HepG2 (cell line): ENCODE data around the gene SPATA25. TPM values are rescaled to one million over a fixed set of nuclear protein-coding genes. Genes with fewer than 3 reads are reported as not detected.

Experiments
- CBX2 ChIP-seq, 2 experiments: fragments of 200-600 bp in 1 of 2; sonication (generic); formaldehyde crosslinking in 1 of 2; IDR thresholded peaks; 2 replicates each; pipeline versions ENCODE4 v1.7.0 to v1.8.1; 2018 to 2022; ENCODE audit warnings: low read depth in 2 of 2, low read length in 1 of 2, mild to moderate bottlenecking in 1 of 2, missing genetic modification reagents in 1 of 2
- CHCHD3 ChIP-seq: sonication (generic); formaldehyde crosslinking; IDR thresholded peaks from 2 replicates; pipeline ENCODE4 v1.8.0; 2022; ENCODE audit warnings: mild to moderate bottlenecking, missing genetic modification reagents, moderate library complexity
- CREBL2 ChIP-seq: sonication (generic); formaldehyde crosslinking; IDR thresholded peaks from 2 replicates; pipeline ENCODE4 v1.8.1; 2023; ENCODE audit warnings: missing genetic modification reagents, mild to moderate bottlenecking, borderline replicate concordance
- GATA4 ChIP-seq: sonication (generic); IDR thresholded peaks from 2 replicates; pipeline ENCODE4 v1.6.1; 2016; ENCODE audit warnings: antibody characterized with exemption, low read depth, borderline replicate concordance
- HNRNPL ChIP-seq: fragments of 200-400 bp; formaldehyde crosslinking; IDR thresholded peaks from 2 replicates; pipeline ENCODE4 v1.6.1; 2017; ENCODE audit warnings: mild to moderate bottlenecking, low read depth, low read length
- MIXL1 ChIP-seq: IDR thresholded peaks from 2 replicates; pipeline ENCODE4 v1.6.1; 2016
- PPARG ChIP-seq: conservative IDR thresholded peaks from 2 replicates; pipeline ENCODE4 v1.6.1; 2016; ENCODE audit warnings: missing biosample characterization, missing genetic modification reagents
- PRPF4 ChIP-seq: fragments of 200-400 bp; formaldehyde crosslinking; IDR thresholded peaks from 2 replicates; pipeline ENCODE4 v1.6.1; 2016; ENCODE audit warnings: low read length, low read depth; ENCODE audit not compliant: poor library complexity, severe bottlenecking
- SMAD9 ChIP-seq: sonication (generic); formaldehyde crosslinking; IDR thresholded peaks from 2 replicates; pipeline ENCODE4 v1.5.1; 2020; ENCODE audit warnings: mild to moderate bottlenecking, missing genetic modification reagents
- SOX5 ChIP-seq: IDR thresholded peaks from 2 replicates; pipeline ENCODE4 v1.6.1; 2016; ENCODE audit warnings: borderline replicate concordance
- SP140L ChIP-seq: sonication (generic); formaldehyde crosslinking; IDR thresholded peaks from 2 replicates; pipeline ENCODE4 v1.4.0; 2020; ENCODE audit warnings: missing genetic modification reagents, borderline replicate concordance
- TCF7L2 ChIP-seq: IDR thresholded peaks from 2 replicates; pipeline ENCODE4 v1.6.1; 2011; ENCODE audit warnings: mild to moderate bottlenecking, low read depth, low read length, moderate library complexity
- ZBTB8A ChIP-seq: sonication (generic); formaldehyde crosslinking; IDR thresholded peaks from 2 replicates; pipeline ENCODE4 v1.4.0; 2020; ENCODE audit warnings: mild to moderate bottlenecking, low read depth, missing genetic modification reagents, borderline replicate concordance
- ZFP90 ChIP-seq: sonication (generic); formaldehyde crosslinking; IDR thresholded peaks from 2 replicates; pipeline ENCODE4 v1.8.0; 2022; ENCODE audit warnings: missing genetic modification reagents, mild to moderate bottlenecking, inconsistent platforms, borderline replicate concordance
- ZNF335 ChIP-seq: sonication (generic); formaldehyde crosslinking; IDR thresholded peaks from 2 replicates; pipeline ENCODE4 v1.4.0; 2020; ENCODE audit warnings: missing genetic modification reagents
- ZNF367 ChIP-seq: sonication (generic); formaldehyde crosslinking; IDR thresholded peaks from 2 replicates; pipeline ENCODE4 v1.4.0; 2020; ENCODE audit warnings: missing genetic modification reagents, borderline replicate concordance
- ZNF546 ChIP-seq: sonication (generic); formaldehyde crosslinking; conservative IDR thresholded peaks from 2 replicates; pipeline ENCODE4 v1.8.1; 2023; ENCODE audit warnings: mild to moderate bottlenecking, missing genetic modification reagents
- ZNF879 ChIP-seq: sonication (generic); formaldehyde crosslinking; IDR thresholded peaks from 2 replicates; pipeline ENCODE4 v1.8.1; 2023; ENCODE audit warnings: missing genetic modification reagents
- polyA plus RNA-seq, 8 experiments: library from polyadenylated mRNA; depleted of rRNA in 3 of 8; stranded (reverse) in 7 of 8; unstranded in 1 of 8; fragments of >200 nt; fragmentation: Illumina TruSeq in 4 of 8; extraction: Trizol in 4 of 8; gene quantifications; 2 replicates each; pipeline versions ENCODE4 v1.2.1 to v1.2.3, GENCODE V29; 2011 to 2016; ENCODE audit warnings: low read depth in 4 of 8, missing spikeins in 1 of 8, mixed read lengths in 1 of 8; ENCODE audit not compliant: insufficient read depth in 1 of 8
- total RNA-seq, 5 experiments: library from RNA; depleted of rRNA; stranded (reverse); fragments of >200 nt; fragmentation: Illumina TruSeq; extraction: Trizol; gene quantifications; 2 replicates each; pipeline ENCODE4 v1.2.3, GENCODE V29; 2016; ENCODE audit warnings: low read depth in 1 of 5
- TF ChIP-seq, protein P1 (sequence below): sonication (generic); formaldehyde crosslinking; IDR thresholded peaks from 2 replicates; pipeline ENCODE4 v1.9.0; 2021; ENCODE audit warnings: mild to moderate bottlenecking, missing genetic modification reagents
- TF ChIP-seq, protein P2 (sequence below): sonication (generic); formaldehyde crosslinking; IDR thresholded peaks from 2 replicates; pipeline ENCODE4 v1.4.0; 2020; ENCODE audit warnings: missing genetic modification reagents, mild to moderate bottlenecking, borderline replicate concordance

Gene SPATA25
- total and polyA plus RNA-seq, 2 of the 13 experiments (the other 11 are each of a cell fraction or from before 2014, with no cell fraction given) = 4.8 to 7.6 TPM

- TF ChIP-seq, protein P1, sequence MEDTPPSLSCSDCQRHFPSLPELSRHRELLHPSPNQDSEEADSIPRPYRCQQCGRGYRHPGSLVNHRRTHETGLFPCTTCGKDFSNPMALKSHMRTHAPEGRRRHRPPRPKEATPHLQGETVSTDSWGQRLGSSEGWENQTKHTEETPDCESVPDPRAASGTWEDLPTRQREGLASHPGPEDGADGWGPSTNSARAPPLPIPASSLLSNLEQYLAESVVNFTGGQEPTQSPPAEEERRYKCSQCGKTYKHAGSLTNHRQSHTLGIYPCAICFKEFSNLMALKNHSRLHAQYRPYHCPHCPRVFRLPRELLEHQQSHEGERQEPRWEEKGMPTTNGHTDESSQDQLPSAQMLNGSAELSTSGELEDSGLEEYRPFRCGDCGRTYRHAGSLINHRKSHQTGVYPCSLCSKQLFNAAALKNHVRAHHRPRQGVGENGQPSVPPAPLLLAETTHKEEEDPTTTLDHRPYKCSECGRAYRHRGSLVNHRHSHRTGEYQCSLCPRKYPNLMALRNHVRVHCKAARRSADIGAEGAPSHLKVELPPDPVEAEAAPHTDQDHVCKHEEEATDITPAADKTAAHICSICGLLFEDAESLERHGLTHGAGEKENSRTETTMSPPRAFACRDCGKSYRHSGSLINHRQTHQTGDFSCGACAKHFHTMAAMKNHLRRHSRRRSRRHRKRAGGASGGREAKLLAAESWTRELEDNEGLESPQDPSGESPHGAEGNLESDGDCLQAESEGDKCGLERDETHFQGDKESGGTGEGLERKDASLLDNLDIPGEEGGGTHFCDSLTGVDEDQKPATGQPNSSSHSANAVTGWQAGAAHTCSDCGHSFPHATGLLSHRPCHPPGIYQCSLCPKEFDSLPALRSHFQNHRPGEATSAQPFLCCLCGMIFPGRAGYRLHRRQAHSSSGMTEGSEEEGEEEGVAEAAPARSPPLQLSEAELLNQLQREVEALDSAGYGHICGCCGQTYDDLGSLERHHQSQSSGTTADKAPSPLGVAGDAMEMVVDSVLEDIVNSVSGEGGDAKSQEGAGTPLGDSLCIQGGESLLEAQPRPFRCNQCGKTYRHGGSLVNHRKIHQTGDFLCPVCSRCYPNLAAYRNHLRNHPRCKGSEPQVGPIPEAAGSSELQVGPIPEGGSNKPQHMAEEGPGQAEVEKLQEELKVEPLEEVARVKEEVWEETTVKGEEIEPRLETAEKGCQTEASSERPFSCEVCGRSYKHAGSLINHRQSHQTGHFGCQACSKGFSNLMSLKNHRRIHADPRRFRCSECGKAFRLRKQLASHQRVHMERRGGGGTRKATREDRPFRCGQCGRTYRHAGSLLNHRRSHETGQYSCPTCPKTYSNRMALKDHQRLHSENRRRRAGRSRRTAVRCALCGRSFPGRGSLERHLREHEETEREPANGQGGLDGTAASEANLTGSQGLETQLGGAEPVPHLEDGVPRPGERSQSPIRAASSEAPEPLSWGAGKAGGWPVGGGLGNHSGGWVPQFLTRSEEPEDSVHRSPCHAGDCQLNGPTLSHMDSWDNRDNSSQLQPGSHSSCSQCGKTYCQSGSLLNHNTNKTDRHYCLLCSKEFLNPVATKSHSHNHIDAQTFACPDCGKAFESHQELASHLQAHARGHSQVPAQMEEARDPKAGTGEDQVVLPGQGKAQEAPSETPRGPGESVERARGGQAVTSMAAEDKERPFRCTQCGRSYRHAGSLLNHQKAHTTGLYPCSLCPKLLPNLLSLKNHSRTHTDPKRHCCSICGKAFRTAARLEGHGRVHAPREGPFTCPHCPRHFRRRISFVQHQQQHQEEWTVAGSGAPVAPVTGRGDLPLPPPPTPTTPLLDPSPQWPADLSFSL = no peak
- TF ChIP-seq PRPF4 (no peak), ZBTB8A (CRISPR knock-in tag) (peak; percentile 75; the same call in 1 of the 2 replicates), ZNF367 (CRISPR knock-in tag) (0 out of 2 replicates have a peak, but pooled peaks have one; percentile 22), ZNF546 (peak; percentile 81; the same call in 1 of the 2 replicates), SOX5 (CRISPR knock-in tag) (peak; percentile 48; the same call in 1 of the 2 replicates), GATA4 (peak; percentile 48), ZNF335 (peak; percentile 86; the same call in 1 of the 2 replicates), CHCHD3 (no peak), PPARG (peak; percentile 58), SP140L (CRISPR knock-in tag) (no peak; the same call in none of the 2 replicates), CREBL2 (CRISPR knock-in tag) (no peak; the same call in 1 of the 2 replicates), ZNF879 (peak; percentile 95; the same call in 1 of the 2 replicates), HNRNPL (peak; percentile 72; the same call in 1 of the 2 replicates), ZFP90 (no peak; the same call in 1 of the 2 replicates), CBX2 (IDR thresholded peaks at IDR 0.05; ENCODE audit: low read depth, low read length) (no peak), CBX2 (CRISPR knock-in tag; IDR thresholded peaks at IDR 0.05; ENCODE audit: low read depth) (no peak), SMAD9 (CRISPR knock-in tag) (0 out of 2 replicates have a peak, but pooled peaks have one; percentile 86), TCF7L2 (no peak), MIXL1 (CRISPR knock-in tag) (peak; percentile 79; the same call in 1 of the 2 replicates)
- TF ChIP-seq, protein P2, sequence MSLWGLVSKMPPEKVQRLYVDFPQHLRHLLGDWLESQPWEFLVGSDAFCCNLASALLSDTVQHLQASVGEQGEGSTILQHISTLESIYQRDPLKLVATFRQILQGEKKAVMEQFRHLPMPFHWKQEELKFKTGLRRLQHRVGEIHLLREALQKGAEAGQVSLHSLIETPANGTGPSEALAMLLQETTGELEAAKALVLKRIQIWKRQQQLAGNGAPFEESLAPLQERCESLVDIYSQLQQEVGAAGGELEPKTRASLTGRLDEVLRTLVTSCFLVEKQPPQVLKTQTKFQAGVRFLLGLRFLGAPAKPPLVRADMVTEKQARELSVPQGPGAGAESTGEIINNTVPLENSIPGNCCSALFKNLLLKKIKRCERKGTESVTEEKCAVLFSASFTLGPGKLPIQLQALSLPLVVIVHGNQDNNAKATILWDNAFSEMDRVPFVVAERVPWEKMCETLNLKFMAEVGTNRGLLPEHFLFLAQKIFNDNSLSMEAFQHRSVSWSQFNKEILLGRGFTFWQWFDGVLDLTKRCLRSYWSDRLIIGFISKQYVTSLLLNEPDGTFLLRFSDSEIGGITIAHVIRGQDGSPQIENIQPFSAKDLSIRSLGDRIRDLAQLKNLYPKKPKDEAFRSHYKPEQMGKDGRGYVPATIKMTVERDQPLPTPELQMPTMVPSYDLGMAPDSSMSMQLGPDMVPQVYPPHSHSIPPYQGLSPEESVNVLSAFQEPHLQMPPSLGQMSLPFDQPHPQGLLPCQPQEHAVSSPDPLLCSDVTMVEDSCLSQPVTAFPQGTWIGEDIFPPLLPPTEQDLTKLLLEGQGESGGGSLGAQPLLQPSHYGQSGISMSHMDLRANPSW (CRISPR knock-in tag) = no peak; the same call in 1 of the 2 replicates
Measured at GRCh38 chr20:45857114-45857881, 30.1 kb downstream of the SPATA25 start, which contains the start of the genes ACOT8 and ZSWIM3 (continued).
